ENCODE measurements around the gene ROCK2.

ROCK2 gene

DNA sequence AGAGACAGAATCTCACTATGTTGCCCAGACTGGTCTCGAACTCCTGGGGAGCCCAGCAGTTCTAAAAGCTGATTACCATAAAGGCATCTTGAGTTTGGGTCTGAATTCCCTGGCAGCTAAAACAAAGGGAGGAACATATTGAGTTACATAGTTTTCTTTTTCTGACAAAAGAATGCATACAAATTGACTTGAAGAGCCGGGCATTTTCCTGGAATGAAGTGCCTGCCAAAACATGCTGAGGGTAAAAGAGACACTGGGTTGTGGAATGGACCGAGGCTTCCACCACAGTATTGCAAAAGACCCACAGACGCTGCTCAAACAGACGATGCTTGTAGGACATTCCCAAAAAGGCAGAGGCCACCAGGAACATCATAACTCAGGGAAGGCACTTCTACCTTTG is 35.1 kb upstream of the ROCK2 start:
- H3K36me3 ChIP-seq (ENCODE audit: control insufficient read depth, insufficient read depth, low read length), result no peaks in the 10 kb centered on the region
- no peak overlapping the region for H3K9ac ChIP-seq (ENCODE audit: low read length)
- H3K9me3 ChIP-seq (ENCODE audit: control insufficient read depth, insufficient read depth, low read depth, low read length), result no peaks in the 10 kb centered on the region
- H3K27me3 ChIP-seq (ENCODE audit: control insufficient read depth, insufficient read depth, low read length), result no peaks in the 10 kb centered on the region
- no peak overlapping the region for H3K27ac ChIP-seq (ENCODE audit: low read depth, low read length)
- peaks cover 8% of the 10 kb centered on the region for H3K4me1 ChIP-seq (ENCODE audit: control insufficient read depth, insufficient read depth, low read length)
- no peak overlapping the region for H3K4me3 ChIP-seq (ENCODE audit: low read depth, low read length)

DNA sequence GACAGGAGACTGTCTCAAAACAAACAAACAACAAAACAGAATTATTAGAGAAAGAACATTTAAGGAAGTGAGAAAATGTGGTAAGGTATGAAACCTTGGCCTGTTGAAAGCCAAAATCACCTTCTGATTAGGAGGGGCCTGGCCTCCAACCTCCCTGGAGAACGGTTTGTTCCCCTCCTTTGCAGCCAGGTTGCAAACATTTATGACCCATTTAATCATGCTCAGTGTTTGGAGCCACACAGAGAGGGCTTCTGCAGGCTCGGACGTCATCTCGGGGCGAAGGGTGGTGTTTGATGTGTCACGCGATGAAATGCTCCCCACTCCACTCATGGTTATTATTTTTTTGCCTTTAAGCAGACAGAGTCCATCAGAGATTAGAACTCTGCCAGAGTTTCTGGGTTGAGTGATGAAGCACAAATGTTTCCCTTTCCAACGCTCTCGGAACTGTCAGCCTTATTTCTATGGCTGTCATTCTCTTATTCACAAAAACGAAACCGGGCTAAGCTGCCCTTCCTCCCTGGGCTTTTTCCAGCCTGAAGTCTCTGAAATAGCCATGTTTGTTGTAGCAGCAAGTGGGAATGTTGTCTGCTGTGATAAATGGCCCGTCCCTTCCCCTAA is 33.6 kb upstream of the ROCK2 start:
- H3K9ac ChIP-seq (ENCODE audit: low read length), result no peak overlapping the region
- H3K4me1 ChIP-seq (ENCODE audit: control insufficient read depth, insufficient read depth, low read length), result peaks cover 13% of the 10 kb centered on the region
- no peaks in the 10 kb centered on the region for H3K27me3 ChIP-seq (ENCODE audit: control insufficient read depth, insufficient read depth, low read length)
- no peaks in the 10 kb centered on the region for H3K36me3 ChIP-seq (ENCODE audit: control insufficient read depth, insufficient read depth, low read length)
- no peak overlapping the region for H3K4me3 ChIP-seq (ENCODE audit: low read depth, low read length)
- no peaks in the 10 kb centered on the region for H3K9me3 ChIP-seq (ENCODE audit: control insufficient read depth, insufficient read depth, low read depth, low read length)
- no peak overlapping the region for H3K27ac ChIP-seq (ENCODE audit: low read depth, low read length)

DNA sequence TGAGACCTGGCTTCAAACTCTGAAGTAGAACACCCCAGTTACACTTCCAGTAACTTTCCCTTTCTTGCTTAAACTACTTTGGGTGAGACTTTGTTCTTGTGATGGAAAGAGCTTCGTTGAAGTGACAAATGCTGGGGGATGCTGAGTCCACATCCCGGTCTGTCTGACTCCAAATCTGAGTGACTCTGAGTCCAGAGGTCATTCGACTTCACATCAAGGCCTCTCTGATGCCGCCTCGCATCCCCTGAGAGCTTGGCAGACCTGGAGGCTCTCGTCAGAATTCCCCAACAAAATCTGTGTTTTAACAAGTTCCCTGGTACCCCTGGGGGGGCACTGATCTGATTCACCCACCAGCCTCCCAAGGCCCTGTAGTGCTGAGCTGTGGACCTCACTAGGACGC is 31.6 kb upstream of the ROCK2 start:
- Histone ChIP-seq H3K27me3 (ENCODE audit: control insufficient read depth, insufficient read depth, low read length) (no peaks in the 10 kb centered on the region), H3K36me3 (ENCODE audit: control insufficient read depth, insufficient read depth, low read length) (no peaks in the 10 kb centered on the region), H3K27ac (ENCODE audit: low read depth, low read length) (no peak overlapping the region), H3K4me3 (ENCODE audit: low read depth, low read length) (no peak overlapping the region), H3K4me1 (ENCODE audit: control insufficient read depth, insufficient read depth, low read length) (peaks cover 13% of the 10 kb centered on the region), H3K9me3 (ENCODE audit: control insufficient read depth, insufficient read depth, low read depth, low read length) (no peaks in the 10 kb centered on the region), H3K9ac (ENCODE audit: low read length) (no peak overlapping the region)

GRCh38 chr2:11375689-11376027 is 31.2 kb upstream of the ROCK2 start:
- Histone ChIP-seq H3K27ac (ENCODE audit: low read depth, low read length) (no peak overlapping the region), H3K36me3 (ENCODE audit: control insufficient read depth, insufficient read depth, low read length) (no peaks in the 10 kb centered on the region), H3K9me3 (ENCODE audit: control insufficient read depth, insufficient read depth, low read depth, low read length) (no peaks in the 10 kb centered on the region), H3K9ac (ENCODE audit: low read length) (no peak overlapping the region), H3K4me3 (ENCODE audit: low read depth, low read length) (no peak overlapping the region), H3K27me3 (ENCODE audit: control insufficient read depth, insufficient read depth, low read length) (no peaks in the 10 kb centered on the region), H3K4me1 (ENCODE audit: control insufficient read depth, insufficient read depth, low read length) (peaks cover 13% of the 10 kb centered on the region)

DNA sequence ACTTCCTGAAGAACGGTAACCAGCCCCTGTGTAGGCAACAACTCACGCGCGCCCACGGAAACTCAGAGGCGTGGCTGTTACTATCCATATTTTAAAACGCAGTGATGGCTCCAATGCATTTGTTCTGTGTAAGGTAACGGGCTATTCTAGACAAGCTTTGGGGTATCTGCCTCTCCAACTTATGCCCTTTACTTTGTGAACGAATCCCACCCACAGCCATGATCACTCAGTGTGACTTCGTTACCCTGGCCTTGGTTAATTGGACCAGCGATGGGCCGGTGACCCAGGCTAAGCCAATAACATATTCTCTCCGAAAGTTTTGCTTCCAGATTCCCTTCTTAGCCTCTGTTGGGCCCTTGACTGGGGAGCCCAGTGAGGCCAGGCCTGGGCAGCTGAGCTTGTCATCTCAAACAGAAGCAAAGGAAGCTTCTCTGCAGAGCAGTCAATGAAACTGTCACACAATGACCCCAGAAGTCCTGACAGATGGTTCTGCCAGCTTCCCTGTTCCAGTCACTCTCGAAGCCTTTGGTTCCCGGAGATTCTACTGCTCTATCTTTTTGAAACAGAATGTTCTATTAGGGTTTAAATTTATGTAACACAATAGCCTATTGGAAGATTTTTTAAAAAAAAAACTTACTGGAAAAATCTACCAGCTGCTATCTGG is 30.7 kb upstream of the ROCK2 start:
- no peaks in the 10 kb centered on the region for H3K27me3 ChIP-seq (ENCODE audit: control insufficient read depth, insufficient read depth, low read length)
- no peaks in the 10 kb centered on the region for H3K36me3 ChIP-seq (ENCODE audit: control insufficient read depth, insufficient read depth, low read length)
- H3K9me3 ChIP-seq (ENCODE audit: control insufficient read depth, insufficient read depth, low read depth, low read length), result no peaks in the 10 kb centered on the region
- H3K27ac ChIP-seq (ENCODE audit: low read depth, low read length), result peak overlapping the region; percentile 51; the same call in 1 of the 2 replicates
- no peak overlapping the region for H3K4me3 ChIP-seq (ENCODE audit: low read depth, low read length)
- H3K9ac ChIP-seq (ENCODE audit: low read length), result no peak overlapping the region
- peaks cover 13% of the 10 kb centered on the region for H3K4me1 ChIP-seq (ENCODE audit: control insufficient read depth, insufficient read depth, low read length)

DNA sequence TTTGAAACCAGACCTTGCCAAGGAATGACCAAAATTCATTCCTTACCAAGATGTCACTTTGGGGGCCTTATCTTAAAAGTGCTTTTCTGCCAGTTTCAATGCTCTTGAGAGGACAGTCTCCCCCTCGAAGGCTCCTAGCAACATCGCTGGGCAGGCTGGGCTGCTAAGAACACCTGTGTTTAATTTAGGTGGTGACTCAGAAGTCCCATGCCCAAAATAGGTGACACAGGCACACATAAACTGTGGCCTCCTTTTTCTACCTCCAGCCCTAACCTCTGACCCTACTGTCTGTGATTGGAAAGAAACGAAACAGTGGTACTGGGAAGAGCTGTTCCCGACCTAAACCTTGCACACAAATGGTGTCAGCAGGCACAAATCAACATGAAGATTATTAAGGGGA is 28.7 kb upstream of the ROCK2 start:
- H3K4me1 ChIP-seq (ENCODE audit: control insufficient read depth, insufficient read depth, low read length), result peaks cover 11% of the 10 kb centered on the region

GRCh38 chr2:11371092-11371937 is 26.9 kb upstream of the ROCK2 start:
- Histone ChIP-seq H3K27me3 (ENCODE audit: control insufficient read depth, insufficient read depth, low read length) (no peaks in the 10 kb centered on the region), H3K27ac (ENCODE audit: low read depth, low read length) (no peak overlapping the region), H3K4me3 (ENCODE audit: low read depth, low read length) (no peak overlapping the region), H3K9me3 (ENCODE audit: control insufficient read depth, insufficient read depth, low read depth, low read length) (no peaks in the 10 kb centered on the region), H3K36me3 (ENCODE audit: control insufficient read depth, insufficient read depth, low read length) (no peaks in the 10 kb centered on the region), H3K9ac (ENCODE audit: low read length) (no peak overlapping the region), H3K4me1 (ENCODE audit: control insufficient read depth, insufficient read depth, low read length) (peaks cover 11% of the 10 kb centered on the region)

More for the DNA sequence above, 28.7 kb upstream of the ROCK2 start:
- Histone ChIP-seq H3K9me3 (ENCODE audit: control insufficient read depth, insufficient read depth, low read depth, low read length) (no peaks in the 10 kb centered on the region), H3K36me3 (ENCODE audit: control insufficient read depth, insufficient read depth, low read length) (no peaks in the 10 kb centered on the region), H3K4me3 (ENCODE audit: low read depth, low read length) (no peak overlapping the region), H3K9ac (ENCODE audit: low read length) (no peak overlapping the region), H3K27ac (ENCODE audit: low read depth, low read length) (no peak overlapping the region), H3K27me3 (ENCODE audit: control insufficient read depth, insufficient read depth, low read length) (no peaks in the 10 kb centered on the region)

DNA sequence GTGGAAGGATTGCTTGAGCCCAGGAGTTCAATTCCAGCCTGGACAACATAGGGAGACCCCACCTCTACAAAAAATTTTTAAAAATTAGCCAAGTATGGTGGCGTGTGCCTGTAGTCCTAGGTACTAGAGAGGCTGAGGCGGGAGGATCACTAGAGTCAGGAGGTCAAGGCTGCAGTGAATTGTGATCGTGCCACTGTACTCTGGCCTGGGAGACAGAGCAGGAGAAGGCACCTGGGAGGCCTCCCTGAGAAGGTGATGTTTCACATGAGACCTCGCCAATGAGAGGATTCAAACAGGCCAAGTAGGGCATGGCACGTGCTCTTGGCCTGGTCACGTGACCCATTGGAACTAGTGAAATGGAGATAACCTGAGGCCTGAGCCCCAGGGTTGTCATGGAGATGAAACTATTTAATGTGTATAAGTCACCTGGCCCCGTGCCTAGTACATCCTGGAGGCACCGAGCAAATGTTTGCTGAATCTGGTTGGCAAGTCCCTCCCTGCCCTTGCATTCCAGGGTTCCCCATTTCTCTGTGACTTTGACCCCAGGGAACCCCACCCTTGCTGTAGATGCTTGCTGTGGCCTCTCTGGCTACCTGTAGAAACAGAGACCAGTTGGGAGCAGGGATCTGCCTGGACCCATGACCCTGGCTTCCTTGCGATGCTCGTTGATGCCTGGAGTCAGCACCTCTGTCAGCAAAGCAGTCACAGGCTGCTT is 26.1 kb upstream of the ROCK2 start:
- H3K27ac ChIP-seq (ENCODE audit: low read depth, low read length), result no peak overlapping the region

DNA sequence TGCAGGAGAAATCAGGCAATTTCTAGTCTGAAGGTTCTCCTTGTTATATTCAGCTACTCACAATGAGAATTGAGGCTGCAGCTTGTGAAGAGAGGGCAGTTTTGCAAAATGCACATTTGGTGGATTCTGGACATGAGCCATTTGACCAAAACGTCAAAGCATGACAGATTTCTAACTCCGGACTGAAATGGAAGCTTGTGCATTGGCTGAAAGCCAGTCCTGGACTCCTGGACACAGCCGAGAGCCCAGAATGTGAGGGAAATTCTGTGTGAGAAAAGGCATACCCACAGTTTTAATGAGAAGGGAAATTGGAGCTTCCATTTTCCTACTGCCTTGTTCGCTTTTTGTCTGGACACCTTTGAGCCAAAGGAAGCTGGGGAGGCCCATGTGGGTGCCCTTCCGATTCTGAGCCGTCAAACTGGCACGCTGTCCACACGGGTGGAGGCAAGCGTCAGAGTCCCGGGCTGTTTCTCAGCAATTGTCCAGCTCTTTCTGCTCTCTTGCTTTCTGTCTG is 23.7 kb upstream of the ROCK2 start:
- H3K9me3 ChIP-seq (ENCODE audit: control insufficient read depth, insufficient read depth, low read depth, low read length), result no peaks in the 10 kb centered on the region
- no peak overlapping the region for H3K9ac ChIP-seq (ENCODE audit: low read length)
- H3K4me1 ChIP-seq (ENCODE audit: control insufficient read depth, insufficient read depth, low read length), result 0 out of 2 replicates have a peak, but pooled peaks cover 2% of the 10 kb centered on the region
- no peak overlapping the region for H3K4me3 ChIP-seq (ENCODE audit: low read depth, low read length)
- H3K27ac ChIP-seq (ENCODE audit: low read depth, low read length), result no peak overlapping the region
- no peaks in the 10 kb centered on the region for H3K27me3 ChIP-seq (ENCODE audit: control insufficient read depth, insufficient read depth, low read length)
- H3K36me3 ChIP-seq (ENCODE audit: control insufficient read depth, insufficient read depth, low read length), result no peaks in the 10 kb centered on the region

More for the DNA sequence above, 26.1 kb upstream of the ROCK2 start:
- Histone ChIP-seq H3K27me3 (ENCODE audit: control insufficient read depth, insufficient read depth, low read length) (no peaks in the 10 kb centered on the region), H3K36me3 (ENCODE audit: control insufficient read depth, insufficient read depth, low read length) (no peaks in the 10 kb centered on the region), H3K4me3 (ENCODE audit: low read depth, low read length) (no peak overlapping the region), H3K9ac (ENCODE audit: low read length) (no peak overlapping the region), H3K9me3 (ENCODE audit: control insufficient read depth, insufficient read depth, low read depth, low read length) (no peaks in the 10 kb centered on the region), H3K4me1 (ENCODE audit: control insufficient read depth, insufficient read depth, low read length) (peaks cover 11% of the 10 kb centered on the region)

- Histone ChIP-seq H3K27me3 (ENCODE audit: control insufficient read depth, insufficient read depth, low read length) (no peaks in the 10 kb centered on the region), H3K9ac (ENCODE audit: low read length) (no peak overlapping the region), H3K36me3 (ENCODE audit: control insufficient read depth, insufficient read depth, low read length) (no peaks in the 10 kb centered on the region), H3K9me3 (ENCODE audit: control insufficient read depth, insufficient read depth, low read depth, low read length) (no peaks in the 10 kb centered on the region), H3K4me1 (ENCODE audit: control insufficient read depth, insufficient read depth, low read length) (0 out of 2 replicates have a peak, but pooled peaks cover 2% of the 10 kb centered on the region), H3K4me3 (ENCODE audit: low read depth, low read length) (no peak overlapping the region), H3K27ac (ENCODE audit: low read depth, low read length) (no peak overlapping the region)
Measured at GRCh38 chr2:11367170-11367730, 22.8 kb upstream of the ROCK2 start.
